Endothelial cell of umbilical vein (primary cell): Measurements from ENCODE around the gene DARS2. TPM values are rescaled to one million over a fixed set of nuclear protein-coding genes. Genes with fewer than 3 reads are reported as not detected.

Experiments used
- BruUV-seq: library from RNA; stranded (reverse); fragments of 400-500 nt; replicated peaks from 2 replicates; lab custom pipeline; 2021; lab: Mats Ljungman, UMichigan
- CTCF ChIA-PET: fragments of 300-600, 350-600 bp; sonication (Branson Sonifier 250); formaldehyde crosslinking; loops from one replicate; lab custom pipeline; 2021; ENCODE audit warnings: antibody characterized with exemption, inconsistent platforms; lab: Charles Lee
- POLR2A ChIA-PET: fragments of 300-600, 350-600 bp; sonication (Branson Sonifier 250); formaldehyde crosslinking; loops from one replicate; lab custom pipeline; 2021; ENCODE audit warnings: antibody characterized with exemption, inconsistent platforms; lab: Charles Lee
- DNase-seq: peaks from one replicate; pipeline ENCODE4 v3.0.0-alpha.2; 2011; ENCODE audit warnings: low read depth, low spot score
- FAIRE-seq: peaks from 2 replicates; lab custom pipeline; 2011; peaks lifted over from hg19 to GRCh38; lab: Jason Lieb, UNC
- H2AFZ ChIP-seq: 2 replicates; pipeline ENCODE4 v1.6.0; 2012; ENCODE audit warnings: low read depth, low read length, control low read depth, inconsistent platforms
- H3K27ac ChIP-seq: 2 replicates; pipeline ENCODE4 v1.5.1; 2011; ENCODE audit warnings: low read depth, mild to moderate bottlenecking, control low read depth, low read length, moderate library complexity; ENCODE audit not compliant: insufficient read depth
- H3K27me3 ChIP-seq, 2 experiments: 2 replicates each; pipeline versions ENCODE4 v1.6.0 to v1.6.1; 2011; ENCODE audit warnings: low read length in 2 of 2, mixed read lengths in 1 of 2; ENCODE audit not compliant: control insufficient read depth in 2 of 2, insufficient read depth in 2 of 2
- H3K36me3 ChIP-seq, 2 experiments: 2 replicates in 1 of 2; 3 replicates in 1 of 2; pipeline ENCODE4 v1.5.1; 2011; ENCODE audit warnings: low read length in 2 of 2, mild to moderate bottlenecking in 1 of 2, moderate library complexity in 1 of 2; ENCODE audit not compliant: control insufficient read depth in 2 of 2, insufficient read depth in 2 of 2; ENCODE audit errors: extremely low read depth in 1 of 2
- H3K4me1 ChIP-seq: 3 replicates; pipeline ENCODE4 v1.5.1; 2011; ENCODE audit warnings: mild to moderate bottlenecking, low read length; ENCODE audit not compliant: control insufficient read depth, insufficient read depth; ENCODE audit errors: extremely low read depth
- H3K4me2 ChIP-seq: 2 replicates; pipeline ENCODE4 v1.6.1; 2011; ENCODE audit warnings: low read length, control low read depth, mixed read lengths; ENCODE audit not compliant: insufficient read depth
- H3K4me3 ChIP-seq, 3 experiments: fragments of 200-600 bp in 1 of 3; sonication (generic), shearing (Covaris generic) in 1 of 3; replicated peaks in 1 of 3; 2 replicates each; pipeline ENCODE4 v1.5.1; 2011 to 2016; ENCODE audit warnings: control low read depth in 3 of 3, low read length in 3 of 3, mild to moderate bottlenecking in 2 of 3, inconsistent platforms in 1 of 3, low read depth in 1 of 3, moderate library complexity in 1 of 3; ENCODE audit not compliant: insufficient read depth in 1 of 3
- H3K79me2 ChIP-seq: 2 replicates; pipeline ENCODE4 v1.6.0; 2012; ENCODE audit warnings: low read length, inconsistent platforms; ENCODE audit not compliant: control insufficient read depth, insufficient read depth
- H3K9ac ChIP-seq: replicated peaks from 2 replicates; pipeline ENCODE3; 2011; ENCODE audit warnings: low read length, control low read depth; ENCODE audit not compliant: insufficient read depth; ENCODE audit errors: extremely low read depth
- H3K9me1 ChIP-seq: replicated peaks from 3 replicates; pipeline ENCODE4 v1.6.0; 2011; ENCODE audit warnings: mild to moderate bottlenecking, low read length; ENCODE audit not compliant: control insufficient read depth, insufficient read depth; ENCODE audit errors: extremely low read depth
- H3K9me3 ChIP-seq: replicated peaks from 2 replicates; pipeline ENCODE4 v1.5.1; 2012; ENCODE audit warnings: low read length, inconsistent platforms; ENCODE audit not compliant: control insufficient read depth, insufficient read depth
- H4K20me1 ChIP-seq: replicated peaks from 2 replicates; pipeline ENCODE3; 2011; ENCODE audit warnings: mild to moderate bottlenecking, low read length; ENCODE audit not compliant: control insufficient read depth, insufficient read depth; ENCODE audit errors: extremely low read depth
- EZH2 ChIP-seq: IDR thresholded peaks from 2 replicates; pipeline ENCODE4 v1.6.1; 2012; ENCODE audit warnings: borderline replicate concordance, low read depth, mild to moderate bottlenecking, moderate library complexity, low read length, inconsistent platforms; ENCODE audit not compliant: severe bottlenecking
- FOS ChIP-seq: IDR thresholded peaks from 2 replicates; pipeline ENCODE4 v1.6.1; 2011; ENCODE audit warnings: mild to moderate bottlenecking, low read length, moderate library complexity, borderline replicate concordance; ENCODE audit not compliant: insufficient read depth
- GATA2 ChIP-seq: IDR thresholded peaks from 2 replicates; pipeline ENCODE4 v1.7.0; 2011; ENCODE audit warnings: low read depth, mild to moderate bottlenecking, moderate library complexity, mixed read lengths, low read length; ENCODE audit not compliant: insufficient read length, insufficient read depth
- JUN ChIP-seq: IDR thresholded peaks from 2 replicates; pipeline ENCODE4 v1.6.1; 2011; ENCODE audit warnings: borderline replicate concordance, low read depth; ENCODE audit not compliant: insufficient read length, insufficient read depth
- MYC ChIP-seq: IDR thresholded peaks from one replicate; pipeline ENCODE4 v1.6.1; 2011; ENCODE audit warnings: mild to moderate bottlenecking, low read depth, low read length
- POLR2A ChIP-seq: IDR thresholded peaks from 2 replicates; pipeline ENCODE4 v1.6.1; 2012; ENCODE audit warnings: low read depth, mild to moderate bottlenecking, control low read depth, low read length
- POLR2AphosphoS5 ChIP-seq: IDR thresholded peaks from 2 replicates; pipeline ENCODE4 v1.6.1; 2012; ENCODE audit warnings: low read depth, mild to moderate bottlenecking, control low read depth, low read length, moderate library complexity; ENCODE audit not compliant: insufficient read depth
- dilution Hi-C: fragments of 300-500 bp; cut with MboI; formaldehyde crosslinking; loops from one replicate; pipeline ENCODE4 v1.15.0; 2019; ENCODE audit warnings: low sequenced_read_pairs; ENCODE audit not compliant: extremely low pct_ligation_motif_present
- intact Hi-C: fragments of 100-400 bp; cut with micrococcal nuclease; formaldehyde crosslinking; loops from one replicate; pipeline ENCODE4 v1.10.0; 2022
- polyA plus RNA-seq, 4 experiments: library from polyadenylated mRNA; depleted of rRNA in 3 of 4; stranded (reverse) in 3 of 4; unstranded in 1 of 4; fragments of >200 nt; gene quantifications; 2 replicates each; pipeline versions ENCODE4 v1.2.1 to v1.2.3, GENCODE V29; 2011 to 2012; ENCODE audit warnings: missing spikeins in 1 of 4
- total RNA-seq: library from RNA; stranded (reverse); gene quantifications from 2 replicates; pipeline ENCODE4 v1.2.3, GENCODE V29; 2021
- TF ChIP-seq, protein P1 (sequence below): IDR thresholded peaks from 2 replicates; pipeline ENCODE4 v1.6.1; 2011; ENCODE audit not compliant: insufficient read depth, insufficient read length
- TF ChIP-seq, protein P2 (sequence below), 2 donors: IDR thresholded peaks; 1 replicate in 1 of 2; 2 replicates in 1 of 2; pipeline ENCODE4 v1.5.1; 2011; ENCODE audit warnings: low read length in 2 of 2, mild to moderate bottlenecking in 2 of 2, moderate library complexity in 2 of 2, control low read depth in 1 of 2, inconsistent platforms in 1 of 2, low read depth in 1 of 2; ENCODE audit not compliant: insufficient read depth in 1 of 2; ENCODE audit errors: extremely low read depth in 1 of 2

DARS2 gene
- total and polyA plus RNA-seq, 2 donors (not counting 3 experiments of a cell fraction or from before 2014, with no cell fraction given), result 17.4 to 33.6 TPM

- DNase-seq (peak; percentile 96), FAIRE-seq (peak; percentile 92)
- Histone ChIP-seq H3K36me3 (peaks cover 0 to 10% of the 10 kb centered on the region in 2 experiments), H3K9me3 (no peaks in the 10 kb centered on the region), H3K9ac (peak overlapping the region; percentile 68), H3K4me1 (peaks cover 15% of the 10 kb centered on the region), H2AFZ (peak overlapping the region; percentile 36), H3K27ac (peak overlapping the region; percentile 92), H3K79me2 (no peaks in the 10 kb centered on the region), H3K4me3 (peak overlapping the region in 1 of 3 experiments; percentile 6), H3K9me1 (no peaks in the 10 kb centered on the region), H4K20me1 (no peaks in the 10 kb centered on the region), H3K4me2 (peak overlapping the region; percentile 52), H3K27me3 (no peaks in the 10 kb centered on the region)
- CTCF ChIA-PET, result no interaction called here
- dilution Hi-C loops (no loop called here), intact Hi-C loops (loop anchor here (1.0 kb wide), 2 partner anchors 15 to 29 kb away; partner anchors contain the start of genes CENPL, DARS2 and ZBTB37)
- POLR2A ChIA-PET, result interaction anchor here (1.0 to 1.4 kb wide), 2 partner anchors 14 to 15 kb away, joined by 3 to 4 read pairs; partner anchors contain the start of gene ZBTB37
- BruUV-seq, result no TSS peak
- TF ChIP-seq GATA2, result peak; percentile 95
- TF ChIP-seq, protein P1, sequence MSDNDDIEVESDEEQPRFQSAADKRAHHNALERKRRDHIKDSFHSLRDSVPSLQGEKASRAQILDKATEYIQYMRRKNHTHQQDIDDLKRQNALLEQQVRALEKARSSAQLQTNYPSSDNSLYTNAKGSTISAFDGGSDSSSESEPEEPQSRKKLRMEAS, result no peak
- peak; percentile 51 for TF ChIP-seq POLR2AphosphoS5
- TF ChIP-seq FOS, result peak; percentile 74
- peak; percentile 15 for TF ChIP-seq POLR2A
- TF ChIP-seq JUN, result peak; percentile 71
- no peak for TF ChIP-seq MYC
- TF ChIP-seq EZH2, result no peak
- TF ChIP-seq, protein P2, sequence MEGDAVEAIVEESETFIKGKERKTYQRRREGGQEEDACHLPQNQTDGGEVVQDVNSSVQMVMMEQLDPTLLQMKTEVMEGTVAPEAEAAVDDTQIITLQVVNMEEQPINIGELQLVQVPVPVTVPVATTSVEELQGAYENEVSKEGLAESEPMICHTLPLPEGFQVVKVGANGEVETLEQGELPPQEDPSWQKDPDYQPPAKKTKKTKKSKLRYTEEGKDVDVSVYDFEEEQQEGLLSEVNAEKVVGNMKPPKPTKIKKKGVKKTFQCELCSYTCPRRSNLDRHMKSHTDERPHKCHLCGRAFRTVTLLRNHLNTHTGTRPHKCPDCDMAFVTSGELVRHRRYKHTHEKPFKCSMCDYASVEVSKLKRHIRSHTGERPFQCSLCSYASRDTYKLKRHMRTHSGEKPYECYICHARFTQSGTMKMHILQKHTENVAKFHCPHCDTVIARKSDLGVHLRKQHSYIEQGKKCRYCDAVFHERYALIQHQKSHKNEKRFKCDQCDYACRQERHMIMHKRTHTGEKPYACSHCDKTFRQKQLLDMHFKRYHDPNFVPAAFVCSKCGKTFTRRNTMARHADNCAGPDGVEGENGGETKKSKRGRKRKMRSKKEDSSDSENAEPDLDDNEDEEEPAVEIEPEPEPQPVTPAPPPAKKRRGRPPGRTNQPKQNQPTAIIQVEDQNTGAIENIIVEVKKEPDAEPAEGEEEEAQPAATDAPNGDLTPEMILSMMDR (IDR thresholded peaks at IDR 0.05; ENCODE audit: extremely low read depth in 1 of 2, insufficient read depth in 1 of 2, low read depth in 1 of 2, low read length in 2 of 2), result no peak
These were observed 28.6 kb downstream of the DARS2 start for GRCh38 chr1:173853074-173853473.
